ENCODE measurements around the gene CST9L. TPM values are rescaled to one million over a fixed set of nuclear protein-coding genes. Genes with fewer than 3 reads are reported as not detected.

The CST9L gene
- total and polyA plus RNA-seq, 9 donors: not detected

DNA sequence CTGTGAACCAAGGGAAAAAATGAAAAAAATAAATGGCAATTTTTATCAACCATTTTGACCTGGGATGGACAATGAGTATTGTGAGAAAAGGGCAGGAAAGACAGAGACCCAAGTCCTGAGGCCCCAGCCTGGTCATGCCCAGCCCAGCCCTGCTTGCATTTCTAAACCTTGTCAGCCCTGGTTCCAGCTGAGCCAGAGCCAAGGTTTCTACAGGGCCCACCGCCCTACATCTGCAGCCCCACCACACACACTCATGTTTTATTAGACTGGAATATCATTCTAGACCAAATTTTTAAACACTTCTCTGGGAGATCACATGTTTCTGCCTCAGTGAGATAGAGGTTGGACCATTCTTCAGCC, 667 bp upstream of the CST9L start:
- H3K27me3 ChIP-seq (ENCODE audit: control insufficient read depth, insufficient read depth, low read length): no peaks in the 10 kb centered on the region
- H3K4me3 ChIP-seq (ENCODE audit: low read length): no peak overlapping the region
- no CpG with 5 or more reads among the region's 1 CpG for WGBS (ENCODE audit: insufficient coverage)
- no peak overlapping the region for H3K27ac ChIP-seq (ENCODE audit: low read length)
- DNase-seq: no peak
- no peaks in the 10 kb centered on the region for H3K4me1 ChIP-seq (ENCODE audit: control insufficient read depth, insufficient read depth, low read length)
- no peaks in the 10 kb centered on the region for H3K9me3 ChIP-seq (replicated peaks; ENCODE audit: control insufficient read depth, low read depth, low read length)
- no peaks in the 10 kb centered on the region for H3K36me3 ChIP-seq (ENCODE audit: control insufficient read depth, insufficient read depth, low read length)

DNA sequence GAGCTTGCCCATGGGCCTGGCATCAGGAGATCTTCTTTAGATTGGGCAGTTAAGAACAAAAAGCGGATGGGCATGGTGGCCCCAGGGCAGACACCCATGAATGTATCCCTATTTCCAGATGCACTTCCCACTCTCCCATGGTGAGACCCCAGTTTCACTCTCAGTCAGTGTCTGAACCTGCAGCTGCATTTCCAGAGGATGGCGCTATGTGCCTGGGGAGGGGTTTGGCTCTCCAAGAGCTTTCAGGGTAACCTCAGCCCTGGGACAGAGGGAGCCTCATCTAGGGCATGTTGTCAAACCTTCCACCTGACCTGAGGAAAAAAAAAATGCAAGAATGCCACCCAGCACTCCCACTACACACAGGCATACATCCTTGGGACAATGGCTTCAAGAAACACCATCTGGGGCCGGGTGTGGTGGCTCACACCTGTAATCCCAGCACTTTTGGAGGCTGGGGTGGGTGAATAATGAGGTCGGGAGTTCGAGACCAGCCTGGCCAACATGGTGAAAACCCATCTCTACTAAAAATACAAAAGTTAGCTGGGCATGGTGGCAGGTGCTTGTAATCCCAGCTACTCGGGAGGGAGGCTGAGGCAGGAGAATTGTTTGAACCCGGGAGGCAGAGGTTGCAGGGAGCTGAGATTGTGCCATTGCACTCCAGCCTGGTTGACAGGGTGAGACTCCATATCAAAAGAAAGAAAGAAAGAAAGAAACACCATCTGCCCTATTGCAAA, 1.9 kb downstream of the CST9L start:
- 93% methylated on average over 2 of the region's 7 CpGs for WGBS (ENCODE audit: insufficient coverage)
- Histone ChIP-seq H3K9me3 (replicated peaks; ENCODE audit: control insufficient read depth, low read depth, low read length) (peaks cover 2% of the 10 kb centered on the region), H3K4me3 (ENCODE audit: low read length) (no peak overlapping the region), H3K27me3 (ENCODE audit: control insufficient read depth, insufficient read depth, low read length) (no peaks in the 10 kb centered on the region), H3K27ac (ENCODE audit: low read length) (no peak overlapping the region), H3K4me1 (ENCODE audit: control insufficient read depth, insufficient read depth, low read length) (no peaks in the 10 kb centered on the region), H3K36me3 (ENCODE audit: control insufficient read depth, insufficient read depth, low read length) (no peaks in the 10 kb centered on the region)
- no peak for DNase-seq

DNA sequence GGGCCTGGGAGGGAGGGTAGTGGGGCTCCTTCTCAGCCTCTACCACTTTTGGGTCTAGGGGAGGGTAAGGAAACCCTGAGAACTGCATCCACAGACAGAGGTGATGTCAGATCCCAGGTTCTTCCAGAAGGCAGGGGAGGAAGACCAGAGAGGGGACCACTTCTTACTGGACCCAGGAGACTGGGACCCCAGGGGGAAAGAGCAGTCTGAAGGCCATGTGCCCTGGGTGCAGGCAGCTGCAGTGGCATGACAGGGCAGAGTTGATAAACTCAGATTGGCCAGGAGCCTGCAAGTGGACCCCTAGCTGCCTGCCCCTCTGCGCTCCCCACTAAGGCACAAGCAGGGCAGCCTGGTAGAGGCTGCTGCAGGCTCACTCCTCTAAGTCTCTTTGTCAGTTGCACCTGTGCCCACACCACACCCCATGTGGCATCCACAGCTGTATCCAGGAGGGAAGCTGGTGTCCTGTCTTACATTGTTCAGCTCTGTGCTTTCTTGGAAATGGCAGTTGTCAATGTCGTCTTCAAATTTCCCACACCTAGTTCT, 2.7 kb downstream of the CST9L start:
- no peak for DNase-seq
- Histone ChIP-seq H3K27me3 (ENCODE audit: control insufficient read depth, insufficient read depth, low read length) (no peaks in the 10 kb centered on the region), H3K4me1 (ENCODE audit: control insufficient read depth, insufficient read depth, low read length) (no peaks in the 10 kb centered on the region), H3K4me3 (ENCODE audit: low read length) (no peak overlapping the region), H3K27ac (ENCODE audit: low read length) (no peak overlapping the region), H3K36me3 (ENCODE audit: control insufficient read depth, insufficient read depth, low read length) (no peaks in the 10 kb centered on the region), H3K9me3 (replicated peaks; ENCODE audit: control insufficient read depth, low read depth, low read length) (peaks cover 4% of the 10 kb centered on the region)
- no CpG with 5 or more reads among the region's 2 CpGs for WGBS (ENCODE audit: insufficient coverage)

DNA sequence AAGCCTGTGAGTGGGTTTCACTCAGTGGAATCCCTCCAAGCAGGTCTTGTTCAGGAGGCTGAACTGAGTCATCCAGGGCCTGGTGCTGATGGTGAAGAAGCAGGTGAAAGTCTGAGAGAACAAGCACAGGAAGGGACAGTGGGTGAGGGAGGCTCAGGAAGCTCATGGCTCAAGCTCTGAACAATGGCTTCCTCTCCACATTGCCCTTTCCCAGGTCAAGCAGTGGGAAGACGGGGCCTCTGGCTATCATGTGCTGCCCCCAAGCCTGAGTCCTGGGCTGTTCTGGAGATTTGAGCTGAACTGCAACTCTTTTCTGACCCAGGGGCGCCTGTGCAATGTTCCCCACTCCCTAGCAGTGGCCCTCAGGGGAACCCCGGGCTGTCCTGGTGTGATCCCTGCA, 3.4 kb downstream of the CST9L start:
- no peaks in the 10 kb centered on the region for H3K27me3 ChIP-seq (ENCODE audit: control insufficient read depth, insufficient read depth, low read length)
- H3K4me3 ChIP-seq (ENCODE audit: low read length): no peak overlapping the region
- no peaks in the 10 kb centered on the region for H3K36me3 ChIP-seq (ENCODE audit: control insufficient read depth, insufficient read depth, low read length)
- WGBS (ENCODE audit: insufficient coverage): 66% methylated on average over 2 of the region's 3 CpGs
- H3K4me1 ChIP-seq (ENCODE audit: control insufficient read depth, insufficient read depth, low read length): no peaks in the 10 kb centered on the region
- H3K27ac ChIP-seq (ENCODE audit: low read length): no peak overlapping the region
- peaks cover 7% of the 10 kb centered on the region for H3K9me3 ChIP-seq (replicated peaks; ENCODE audit: control insufficient read depth, low read depth, low read length)
- DNase-seq: no peak

DNA sequence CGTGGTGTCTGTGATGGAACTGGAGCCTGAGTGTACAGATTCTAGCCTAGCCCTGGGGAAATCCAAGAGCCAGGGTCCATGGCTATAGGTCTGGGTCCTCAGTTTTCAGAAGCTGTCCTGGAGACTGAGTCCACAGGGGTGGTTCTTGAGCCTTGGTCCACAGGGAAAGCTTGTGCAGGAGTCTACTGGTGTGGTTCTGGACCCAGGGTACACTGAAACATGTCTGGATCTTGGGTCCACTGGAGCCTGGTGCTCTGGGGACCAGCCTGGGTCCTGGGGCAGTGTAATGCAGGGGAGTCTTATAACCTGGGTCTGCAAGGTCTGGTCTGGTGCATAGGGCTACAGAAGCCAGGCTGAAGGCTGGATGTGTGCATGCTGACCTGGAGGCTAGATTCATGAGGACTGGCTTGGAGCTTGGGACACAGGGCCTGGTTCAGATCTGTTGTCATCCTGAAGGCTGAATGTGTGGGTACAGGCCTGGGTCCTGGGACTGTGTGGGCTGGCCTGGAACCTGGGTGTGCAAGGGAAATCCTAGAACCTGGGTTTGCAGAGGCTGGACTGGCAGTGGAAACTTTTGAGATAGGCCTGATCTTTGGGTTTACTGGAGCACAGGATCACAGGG, 5.5 kb downstream of the CST9L start:
- Histone ChIP-seq H3K27ac (ENCODE audit: low read length) (no peak overlapping the region), H3K9me3 (replicated peaks; ENCODE audit: control insufficient read depth, low read depth, low read length) (peaks cover 7% of the 10 kb centered on the region), H3K4me1 (ENCODE audit: control insufficient read depth, insufficient read depth, low read length) (no peaks in the 10 kb centered on the region), H3K36me3 (ENCODE audit: control insufficient read depth, insufficient read depth, low read length) (no peaks in the 10 kb centered on the region), H3K27me3 (ENCODE audit: control insufficient read depth, insufficient read depth, low read length) (no peaks in the 10 kb centered on the region), H3K4me3 (ENCODE audit: low read length) (no peak overlapping the region)
- 82% methylated on average over 1 of the region's 1 CpG for WGBS (ENCODE audit: insufficient coverage)
- DNase-seq: no peak

DNA sequence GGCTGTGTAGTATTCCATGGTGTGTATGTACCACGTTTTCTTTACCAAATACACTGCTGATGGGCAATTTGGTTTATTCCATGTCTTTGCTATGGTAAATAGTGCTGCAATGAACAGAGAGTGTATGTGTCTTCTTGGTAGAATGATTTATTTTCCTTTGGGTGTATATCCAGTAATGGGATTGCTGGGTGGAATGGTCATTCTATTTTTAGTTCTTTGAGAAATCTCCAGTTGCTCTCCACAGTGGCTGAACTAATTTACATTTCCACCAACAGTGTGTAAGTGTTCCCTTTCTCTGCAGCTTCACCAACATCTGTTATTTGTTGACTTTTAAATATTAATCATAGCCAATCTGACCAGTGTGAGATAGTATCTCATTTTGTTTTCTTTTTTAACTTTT, 13.9 kb downstream of the CST9L start:
- Histone ChIP-seq H3K4me1 (ENCODE audit: control insufficient read depth, insufficient read depth, low read length) (no peaks in the 10 kb centered on the region), H3K36me3 (ENCODE audit: control insufficient read depth, insufficient read depth, low read length) (no peaks in the 10 kb centered on the region), H3K4me3 (ENCODE audit: low read length) (no peak overlapping the region), H3K27me3 (ENCODE audit: control insufficient read depth, insufficient read depth, low read length) (no peaks in the 10 kb centered on the region), H3K27ac (ENCODE audit: low read length) (no peak overlapping the region), H3K9me3 (replicated peaks; ENCODE audit: control insufficient read depth, low read depth, low read length) (no peaks in the 10 kb centered on the region)
- no peak for DNase-seq
- no CpG with 5 or more reads among the region's 1 CpG for WGBS (ENCODE audit: insufficient coverage)

DNA sequence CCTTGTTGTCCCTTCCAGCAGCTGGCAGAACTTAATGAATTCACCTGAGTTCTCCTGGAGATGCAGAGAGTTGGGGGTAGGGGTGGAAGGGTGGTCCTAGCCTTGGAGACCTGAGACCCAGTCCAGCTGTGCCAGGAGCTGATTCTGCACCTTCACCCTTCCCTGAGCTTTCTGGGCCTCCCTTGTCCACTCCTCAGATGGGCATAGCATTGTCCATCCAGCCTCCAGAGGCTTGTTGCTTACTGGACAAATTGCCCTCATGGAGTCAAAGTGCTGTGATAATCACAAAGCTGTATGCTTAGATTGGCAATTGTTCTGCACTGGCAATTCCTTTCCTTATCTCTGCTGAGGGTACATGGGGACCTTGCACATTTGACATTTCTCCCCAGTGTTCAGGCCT, 16.5 kb downstream of the CST9L start:
- H3K9me3 ChIP-seq (replicated peaks; ENCODE audit: control insufficient read depth, low read depth, low read length): no peaks in the 10 kb centered on the region
- no peak overlapping the region for H3K4me3 ChIP-seq (ENCODE audit: low read length)
- no peak for DNase-seq
- H3K4me1 ChIP-seq (ENCODE audit: control insufficient read depth, insufficient read depth, low read length): no peaks in the 10 kb centered on the region
- no peak overlapping the region for H3K27ac ChIP-seq (ENCODE audit: low read length)
- no peaks in the 10 kb centered on the region for H3K27me3 ChIP-seq (ENCODE audit: control insufficient read depth, insufficient read depth, low read length)
- no peaks in the 10 kb centered on the region for H3K36me3 ChIP-seq (ENCODE audit: control insufficient read depth, insufficient read depth, low read length)

DNA sequence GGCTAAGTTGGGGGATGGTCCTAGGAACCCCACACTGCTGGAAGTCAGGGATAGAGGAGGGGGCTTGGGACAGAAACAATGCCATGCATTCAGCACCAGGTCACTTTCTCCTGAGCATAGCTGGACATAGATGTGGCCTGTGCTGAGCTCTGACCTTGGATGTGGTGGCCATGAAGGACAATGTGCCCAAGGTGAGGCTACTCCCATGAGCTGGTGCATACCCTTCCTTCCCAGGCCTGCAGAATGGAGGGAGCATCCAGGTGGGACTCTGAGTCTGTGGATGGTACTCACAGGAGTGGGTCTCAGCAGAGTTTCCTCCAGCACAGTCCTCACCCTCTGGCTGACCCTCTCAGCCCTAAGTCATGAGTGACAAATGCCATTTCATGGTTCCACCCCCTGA, 16.9 kb downstream of the CST9L start:
- no peaks in the 10 kb centered on the region for H3K4me1 ChIP-seq (ENCODE audit: control insufficient read depth, insufficient read depth, low read length)
- H3K27ac ChIP-seq (ENCODE audit: low read length): no peak overlapping the region
- H3K27me3 ChIP-seq (ENCODE audit: control insufficient read depth, insufficient read depth, low read length): no peaks in the 10 kb centered on the region
- H3K4me3 ChIP-seq (ENCODE audit: low read length): no peak overlapping the region
- H3K9me3 ChIP-seq (replicated peaks; ENCODE audit: control insufficient read depth, low read depth, low read length): no peaks in the 10 kb centered on the region
- no peaks in the 10 kb centered on the region for H3K36me3 ChIP-seq (ENCODE audit: control insufficient read depth, insufficient read depth, low read length)
- no peak for DNase-seq

DNA sequence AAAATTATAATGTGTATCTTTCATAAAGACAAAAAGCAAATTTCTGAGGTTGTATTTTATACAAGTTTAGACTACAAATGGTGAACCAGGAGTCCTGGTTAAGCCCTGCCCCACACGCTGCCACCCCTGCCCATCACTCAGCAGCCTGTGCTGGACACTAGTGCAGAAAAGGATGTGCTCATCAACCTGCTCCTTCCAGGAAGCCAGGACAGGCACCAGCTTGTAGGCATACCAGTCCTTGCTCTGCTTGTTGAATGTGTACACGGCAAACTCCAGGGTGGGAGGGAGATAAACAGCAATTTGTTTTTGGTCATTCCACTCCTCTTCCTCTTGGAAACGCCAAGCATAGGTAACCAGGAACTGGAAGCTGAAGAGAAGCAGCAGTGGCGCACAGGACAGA, 18.1 kb downstream of the CST9L start:
- H3K27ac ChIP-seq (ENCODE audit: low read length): no peak overlapping the region
- no peaks in the 10 kb centered on the region for H3K36me3 ChIP-seq (ENCODE audit: control insufficient read depth, insufficient read depth, low read length)
- WGBS (ENCODE audit: insufficient coverage): 73% methylated on average over 2 of the region's 4 CpGs
- DNase-seq: no peak
- H3K4me1 ChIP-seq (ENCODE audit: control insufficient read depth, insufficient read depth, low read length): no peaks in the 10 kb centered on the region
- H3K4me3 ChIP-seq (ENCODE audit: low read length): no peak overlapping the region
- no peaks in the 10 kb centered on the region for H3K9me3 ChIP-seq (replicated peaks; ENCODE audit: control insufficient read depth, low read depth, low read length)
- no peaks in the 10 kb centered on the region for H3K27me3 ChIP-seq (ENCODE audit: control insufficient read depth, insufficient read depth, low read length)

DNA sequence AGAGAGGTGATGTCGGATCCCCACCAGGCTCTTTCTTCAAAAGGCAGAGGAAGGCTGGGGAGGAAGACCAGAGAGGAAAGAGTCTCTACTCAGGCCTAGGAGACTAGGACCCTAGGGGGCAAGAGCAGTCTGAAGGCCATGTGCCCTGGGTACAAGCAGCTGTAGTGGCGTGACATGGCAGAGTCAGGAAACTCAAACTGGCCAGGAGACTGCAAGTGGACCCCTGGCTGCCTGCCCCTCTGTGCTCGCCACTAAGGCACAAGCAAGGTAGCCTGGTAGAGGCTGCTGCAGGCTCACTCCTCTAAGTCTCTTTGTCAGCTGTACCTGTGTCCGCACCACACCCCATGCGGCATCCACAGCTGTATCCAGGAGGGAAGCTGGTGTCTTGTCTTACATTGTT, 19.9 kb downstream of the CST9L start:
- Histone ChIP-seq H3K36me3 (ENCODE audit: control insufficient read depth, insufficient read depth, low read length) (no peaks in the 10 kb centered on the region), H3K9me3 (replicated peaks; ENCODE audit: control insufficient read depth, low read depth, low read length) (no peaks in the 10 kb centered on the region), H3K27ac (ENCODE audit: low read length) (no peak overlapping the region), H3K4me1 (ENCODE audit: control insufficient read depth, insufficient read depth, low read length) (no peaks in the 10 kb centered on the region), H3K4me3 (ENCODE audit: low read length) (no peak overlapping the region), H3K27me3 (ENCODE audit: control insufficient read depth, insufficient read depth, low read length) (no peaks in the 10 kb centered on the region)
- WGBS (ENCODE audit: insufficient coverage): 62% methylated on average over 3 of the region's 5 CpGs
- no peak for DNase-seq

Data from muscle of leg (tissue), 11 donors.